COLO829 (cell line): ENCODE measurements around the gene CABLES1.

ENCODE experiments used
- DNase-seq: peaks from one replicate; pipeline ENCODE4 v3.0.0; 2012; ENCODE audit warnings: low spot score

The CABLES1 gene

GRCh38 chr18:23114171-23114881 is 21.0 kb upstream of the CABLES1 start:
- no peak for DNase-seq

- no peak for DNase-seq
Observed at GRCh38 chr18:23114911-23115310, 20.4 kb upstream of the CABLES1 start.

- DNase-seq: peak; percentile 51
Observed at GRCh38 chr18:23115683-23116096, 19.6 kb upstream of the CABLES1 start.

GRCh38 chr18:23121133-23121532 is 14.2 kb upstream of the CABLES1 start:
- DNase-seq: no peak

- no peak for DNase-seq
Observed at GRCh38 chr18:23122334-23123229, 12.7 kb upstream of the CABLES1 start.

- no peak for DNase-seq
Observed at GRCh38 chr18:23126376-23127056, 8.8 kb upstream of the CABLES1 start.

- DNase-seq: no peak
Observed at GRCh38 chr18:23127090-23127489, 8.2 kb upstream of the CABLES1 start.

GRCh38 chr18:23129355-23130002 is 5.8 kb upstream of the CABLES1 start:
- no peak for DNase-seq

GRCh38 chr18:23131693-23132319 is 3.5 kb upstream of the CABLES1 start:
- peak; percentile 57 for DNase-seq

GRCh38 chr18:23133860-23134779 is 1.2 kb upstream of the CABLES1 start:
- no peak for DNase-seq

- no peak for DNase-seq
Observed at GRCh38 chr18:23135550-23136325, 453 bp downstream of the CABLES1 start.

GRCh38 chr18:23136326-23137096 is 1.2 kb downstream of the CABLES1 start:
- no peak for DNase-seq

- DNase-seq: no peak
Observed at GRCh38 chr18:23137097-23137635, 1.9 kb downstream of the CABLES1 start.

GRCh38 chr18:23137788-23138216 is 2.5 kb downstream of the CABLES1 start:
- DNase-seq: no peak

- no peak for DNase-seq
Observed at GRCh38 chr18:23138471-23138870, 3.2 kb downstream of the CABLES1 start.

GRCh38 chr18:23141104-23141999 is 6.1 kb downstream of the CABLES1 start:
- DNase-seq: peak; percentile 58

- no peak for DNase-seq
Observed at GRCh38 chr18:23142251-23142929, 7.1 kb downstream of the CABLES1 start.
